Stimulated activated CD4-positive, alpha-beta T cell treated with anti-CD3 and anti-CD28 coated beads, Interleukin-4, amount 100 ng/mL, for 4 hours (primary cell): Measurements from ENCODE around the gene MYO19.
"Not testable (repeated sequence)": the region's sequence is repeated elsewhere in the genome, so short reads cannot be mapped to it uniquely, and the experiment has no call there.

Experiments used
- DNase-seq, 2 experiments: peaks; one replicate each; pipeline ENCODE4 v3.0.0-alpha.2; 2020

MYO19 gene

GRCh38 chr17:36461330-36462110, 73.1 kb downstream of the MYO19 start:
- no peak for DNase-seq

GRCh38 chr17:36460265-36460937, 74.3 kb downstream of the MYO19 start:
- no peak for DNase-seq

GRCh38 chr17:36459601-36460000, 75.1 kb downstream of the MYO19 start:
- no peak for DNase-seq

DNA sequence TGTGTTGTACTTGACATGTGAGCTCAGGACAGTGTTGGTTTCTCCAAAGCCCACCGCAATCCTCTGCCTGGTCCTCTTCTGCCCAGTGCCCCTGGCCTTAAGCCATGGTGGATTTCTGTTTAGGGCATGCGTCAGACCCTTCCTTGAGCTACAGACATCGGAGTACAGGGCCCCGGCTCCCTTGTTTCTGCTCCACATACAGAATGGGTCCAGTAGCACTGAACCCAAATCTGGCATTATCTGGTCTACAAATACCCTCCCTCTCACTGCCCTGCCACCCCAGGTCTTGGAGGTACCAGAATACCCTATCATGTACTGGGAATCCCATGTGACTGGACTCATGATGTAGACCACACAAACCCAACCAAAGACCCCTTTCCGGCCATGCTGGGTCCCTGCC, 75.6 kb downstream of the MYO19 start:
- no peak for DNase-seq

DNA sequence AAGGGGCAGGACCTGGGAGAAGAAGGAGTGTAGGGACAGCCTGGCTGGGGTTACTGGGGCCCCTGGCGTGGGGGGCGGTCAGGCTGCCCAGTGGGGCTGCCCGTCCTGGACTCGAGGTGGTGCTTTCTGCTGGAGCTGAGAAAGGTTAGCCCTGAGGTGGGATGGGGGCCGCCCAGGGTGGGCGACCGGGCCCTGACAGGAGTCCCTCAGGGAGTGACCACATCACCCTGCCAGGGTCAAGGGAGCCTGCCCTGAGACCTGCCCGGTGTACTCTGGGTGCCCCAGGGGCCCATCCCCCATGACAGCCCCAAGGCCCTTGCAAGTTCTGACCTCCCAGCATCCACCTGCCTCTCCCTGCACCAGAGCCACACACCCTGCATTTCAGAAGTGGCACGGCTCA, 77.0 kb downstream of the MYO19 start:
- not testable (repeated sequence) for DNase-seq

DNA sequence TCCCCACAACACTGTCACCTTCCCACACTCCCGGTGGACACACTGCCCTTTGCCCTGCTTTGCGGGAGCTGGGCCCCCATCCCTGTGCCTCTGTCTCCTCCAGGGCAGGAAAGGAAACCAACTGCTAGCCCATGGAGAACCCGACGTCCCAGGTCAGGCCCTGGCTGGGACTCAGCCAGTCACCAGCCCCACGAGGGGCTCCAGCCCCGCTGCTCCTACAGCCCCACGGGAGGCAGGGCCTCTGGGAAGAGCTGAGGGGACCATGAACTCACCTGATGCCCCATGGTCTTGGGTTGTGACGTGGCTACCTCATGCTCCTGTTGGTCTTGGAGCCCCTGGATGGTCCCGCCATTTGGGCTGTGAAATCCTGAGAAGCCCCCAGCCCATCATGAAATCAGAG, 81.8 kb downstream of the MYO19 start:
- DNase-seq = not testable (repeated sequence)

GRCh38 chr17:36449997-36450396, 84.7 kb downstream of the MYO19 start:
- DNase-seq = not testable (repeated sequence)
